HG03066 (cell line): ENCODE data around the gene NEK2.
"Not testable (repeated sequence)": the region's sequence is repeated elsewhere in the genome, so short reads cannot be mapped to it uniquely, and the experiment has no call there.

Source experiments
- ATAC-seq: cut with Tn5 transposase; IDR thresholded peaks from one replicate; pipeline ENCODE4 v1.9.1; 2021; ENCODE audit warnings: low read depth; ENCODE audit not compliant: unreplicated experiment

The NEK2 gene

DNA sequence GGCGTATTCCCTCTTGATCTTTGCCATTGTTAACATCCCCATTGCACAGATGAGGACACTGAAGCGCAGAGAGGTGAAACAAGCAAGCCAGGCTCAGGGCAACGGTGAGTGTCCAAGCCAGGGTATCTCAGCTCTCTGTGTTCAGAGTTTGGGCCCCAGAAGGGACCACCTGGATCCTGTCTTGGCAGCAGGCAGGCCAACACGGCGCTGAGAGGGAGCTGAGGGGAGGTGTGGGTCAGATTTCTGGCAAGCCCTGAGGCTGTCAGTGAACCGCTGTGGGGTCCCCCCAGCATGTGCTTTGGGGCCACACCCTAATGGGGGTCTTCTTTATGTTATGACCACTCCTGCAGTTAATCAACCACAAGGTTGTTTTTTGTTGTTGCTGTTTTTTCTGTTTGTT is 23.1 kb downstream of the NEK2 start:
- ATAC-seq: no peak

DNA sequence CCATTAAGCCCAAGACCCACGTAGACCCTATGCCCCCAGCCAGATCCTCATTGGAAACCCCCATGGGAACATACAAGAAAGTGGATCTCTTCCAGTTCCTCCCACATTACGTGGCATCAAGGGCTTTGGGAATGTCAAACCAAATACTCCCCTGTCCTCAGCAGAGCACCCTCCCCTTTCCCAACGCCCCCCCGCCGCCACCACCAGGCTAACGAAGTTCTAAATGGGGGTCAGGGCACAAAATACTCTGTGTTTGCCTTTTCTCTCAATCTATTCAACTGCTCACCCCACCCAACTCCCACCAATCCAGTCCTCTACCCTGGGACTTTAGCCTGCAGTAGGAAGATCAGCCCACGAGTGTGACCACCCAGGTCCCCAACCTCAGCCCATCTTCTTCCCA is 24.5 kb downstream of the NEK2 start:
- ATAC-seq: no peak

DNA sequence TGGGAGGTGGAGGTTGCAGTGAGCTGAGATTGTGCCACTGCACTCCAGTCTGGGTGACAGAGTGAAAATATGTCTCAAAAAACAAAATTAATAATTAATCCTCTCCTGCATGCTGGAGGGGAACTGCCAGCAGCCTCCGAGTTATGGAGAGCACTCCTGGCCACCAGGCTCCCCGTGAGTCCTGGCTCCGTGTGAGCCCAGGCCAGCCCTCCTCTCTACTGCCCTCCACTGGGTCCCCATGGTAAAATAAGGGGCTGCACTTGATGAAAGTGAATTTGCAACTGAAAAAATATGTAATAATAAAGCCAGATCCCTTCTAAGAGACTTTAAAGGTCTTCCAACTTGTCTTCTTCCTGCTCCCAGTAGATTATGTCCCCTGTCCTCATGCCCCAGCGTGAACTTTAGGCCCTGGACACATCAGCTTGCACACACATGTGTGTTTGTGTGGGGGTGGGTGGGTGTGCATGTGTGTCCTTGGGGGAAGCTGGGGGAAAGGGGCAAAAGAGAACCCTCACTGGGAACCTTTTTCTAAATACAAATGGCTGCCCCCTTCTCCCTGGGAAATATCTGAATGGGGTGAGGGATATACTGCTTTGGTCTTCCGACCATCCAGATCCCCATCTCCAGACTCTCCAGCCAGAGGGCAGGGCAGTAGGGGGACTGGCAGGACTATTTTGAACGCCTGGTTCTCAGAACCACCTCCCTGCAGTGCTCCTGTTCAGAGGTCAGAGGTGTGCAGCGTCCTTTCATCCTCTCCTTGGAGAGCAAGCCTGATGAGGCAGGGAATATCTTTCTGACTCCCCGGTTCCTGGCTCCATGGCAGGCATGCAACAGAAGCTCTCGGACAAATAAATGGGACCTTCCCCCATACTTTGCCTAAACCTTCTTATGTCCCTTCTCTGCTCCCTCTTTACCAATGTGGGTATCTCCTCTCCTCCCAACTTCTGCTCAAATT is 26.2 kb downstream of the NEK2 start:
- ATAC-seq: no peak

DNA sequence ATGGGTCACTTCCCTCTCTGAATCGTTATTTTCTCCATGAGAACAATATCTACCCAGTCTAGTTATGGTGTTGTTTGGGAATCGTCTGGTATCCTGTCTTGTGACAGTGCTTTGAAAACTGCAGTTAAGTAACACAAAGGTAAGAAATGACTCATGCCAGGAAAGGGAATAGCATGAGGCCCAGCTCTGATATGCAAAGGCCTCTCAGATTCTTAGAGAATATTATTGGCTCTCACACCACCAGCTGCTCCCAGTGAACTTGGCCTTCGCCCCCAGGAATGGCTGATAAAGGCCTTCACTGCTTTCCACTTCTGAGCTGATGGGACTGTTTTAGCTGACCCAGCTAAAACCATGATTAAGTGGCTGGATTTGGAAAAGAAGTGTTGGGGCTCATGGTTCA is 27.1 kb downstream of the NEK2 start:
- no peak for ATAC-seq

DNA sequence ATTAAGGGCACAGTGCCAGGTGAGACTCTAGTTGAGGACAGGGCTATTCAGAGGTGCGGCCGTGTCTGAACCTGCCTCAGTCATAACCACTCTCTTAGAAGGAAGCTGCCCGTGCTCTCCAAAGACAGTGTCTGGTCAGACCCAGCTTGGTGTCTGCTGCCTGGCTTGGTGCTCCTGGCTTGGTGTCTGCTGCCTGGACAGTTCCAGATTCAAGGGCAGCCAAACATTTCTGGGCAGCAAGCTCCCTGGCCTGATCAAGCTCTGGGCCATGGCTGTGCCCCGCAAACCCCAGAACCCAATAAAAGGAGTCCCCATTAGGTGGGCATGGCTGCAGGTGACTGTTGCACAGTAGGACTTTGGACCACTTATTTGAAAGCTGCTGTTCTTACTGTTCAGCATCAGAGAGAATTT is 27.7 kb downstream of the NEK2 start:
- no peak for ATAC-seq

DNA sequence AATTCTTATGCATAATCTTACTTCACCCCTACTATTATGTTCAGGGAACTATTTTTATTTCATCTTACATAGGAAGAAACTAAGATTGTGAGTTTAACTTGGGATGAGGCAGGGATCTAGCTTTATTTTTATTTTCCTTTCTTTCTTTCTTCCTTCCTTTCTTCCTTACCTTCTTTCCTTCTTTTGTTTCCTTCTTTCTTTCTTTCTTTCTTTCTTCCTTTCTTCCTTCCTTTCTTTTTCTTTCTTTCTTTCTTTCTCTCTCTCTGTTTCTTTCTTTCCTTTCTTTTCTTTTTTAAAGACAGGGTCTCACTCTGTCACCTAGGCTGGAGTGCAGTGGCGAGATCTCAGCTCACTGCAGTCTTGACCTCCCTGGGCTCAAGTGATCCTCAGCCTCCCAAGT is 28.9 kb downstream of the NEK2 start:
- no peak for ATAC-seq

DNA sequence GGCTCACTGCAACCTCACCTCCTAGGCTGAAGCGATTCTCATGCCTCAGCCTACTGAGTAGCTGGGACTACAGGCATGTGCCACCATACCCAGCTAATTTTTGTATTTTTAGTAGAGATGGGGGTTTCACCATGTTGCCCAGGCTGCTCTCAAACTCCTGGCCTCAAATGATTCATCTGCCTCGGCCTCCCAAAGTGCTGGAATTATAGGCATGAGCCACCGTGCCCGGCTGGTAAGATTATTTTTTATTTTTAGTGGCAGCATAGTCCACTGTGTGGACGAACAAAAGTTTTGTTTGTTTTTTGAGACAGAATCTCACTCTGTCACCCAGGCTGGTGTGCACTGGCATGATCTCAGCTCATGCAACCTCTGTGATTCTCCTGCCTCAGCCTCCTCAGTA is 29.8 kb downstream of the NEK2 start:
- ATAC-seq: not testable (repeated sequence)

DNA sequence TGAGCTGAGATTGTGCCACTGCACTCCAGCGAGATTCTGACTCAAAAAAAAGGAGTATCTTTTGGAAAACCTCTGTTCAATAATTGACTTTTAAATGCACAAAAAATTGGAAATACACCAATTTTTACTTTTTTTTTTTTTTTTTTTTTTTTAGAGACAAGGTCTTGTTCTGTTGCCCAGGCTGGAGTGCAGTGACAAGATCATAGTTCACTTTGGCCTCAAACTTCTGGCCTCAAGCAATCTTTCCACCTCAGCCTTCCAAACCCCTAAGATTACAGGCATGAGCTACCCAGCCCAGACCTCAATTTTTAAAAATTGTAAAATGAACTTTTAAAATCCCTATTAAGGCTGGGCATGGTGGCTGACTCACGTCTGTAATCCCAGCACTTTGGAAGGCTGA is 30.8 kb downstream of the NEK2 start:
- no peak for ATAC-seq

DNA sequence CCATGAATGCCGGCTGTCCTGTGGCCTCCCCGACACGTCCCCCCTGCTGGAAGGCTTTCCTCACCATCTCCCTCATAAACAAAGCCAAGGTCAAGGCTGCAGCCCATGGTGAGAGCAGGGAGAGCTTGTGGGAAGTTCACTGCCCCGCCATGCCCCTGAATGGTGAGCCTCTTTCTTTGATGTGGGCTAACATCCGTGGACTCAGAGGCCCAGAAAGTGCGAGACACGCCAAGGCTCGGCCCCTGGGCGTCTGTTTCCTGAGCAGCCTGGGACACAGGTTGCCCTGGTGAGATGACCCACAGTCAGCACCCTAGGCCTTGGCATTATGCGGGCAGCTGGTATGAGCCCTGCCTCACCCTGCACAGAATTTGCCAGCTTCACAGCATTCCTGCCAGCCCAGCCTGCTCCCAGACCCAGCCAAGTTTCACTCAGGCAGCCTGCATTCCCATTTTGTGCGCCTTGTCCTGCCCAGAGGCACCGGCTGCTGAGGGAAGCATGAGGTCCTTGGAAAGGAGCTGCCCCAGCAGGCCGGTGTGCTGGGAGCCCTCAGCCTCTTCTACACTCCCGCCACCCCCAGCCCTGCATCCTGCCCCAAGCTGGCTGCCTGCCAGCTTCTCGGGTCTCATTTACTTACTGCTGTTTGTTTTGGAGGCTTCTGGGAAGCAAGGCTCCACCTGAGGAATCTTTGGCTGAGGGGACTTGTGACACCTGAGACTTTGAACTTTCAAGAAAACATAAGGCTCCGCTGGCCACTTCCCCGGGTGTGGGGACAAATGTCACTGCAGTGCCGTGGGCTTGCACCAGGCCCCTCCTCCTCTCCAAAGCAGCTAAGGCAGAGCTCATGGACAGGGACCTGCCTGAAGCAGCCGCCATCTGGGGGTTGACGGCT is 31.9 kb downstream of the NEK2 start:
- no peak for ATAC-seq

DNA sequence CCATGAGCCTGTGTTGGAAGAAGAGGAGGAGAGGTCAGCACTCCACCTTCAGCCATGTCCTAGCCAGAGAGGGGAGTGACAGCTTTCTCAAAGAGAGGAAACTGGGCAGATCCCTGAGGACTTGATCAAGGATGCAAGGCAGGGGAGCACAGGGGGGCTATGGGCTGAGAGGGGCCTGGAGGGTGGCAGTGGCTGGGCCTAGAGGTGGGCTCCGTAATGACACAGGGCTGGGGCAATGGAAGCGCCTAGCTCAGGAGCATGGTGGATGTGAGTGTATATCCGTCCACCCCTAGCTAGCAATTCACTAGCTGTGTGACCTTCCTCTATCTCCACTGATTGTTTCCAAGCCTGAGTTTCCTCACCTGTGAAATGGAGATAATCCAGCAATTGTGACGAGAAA is 32.6 kb downstream of the NEK2 start:
- ATAC-seq: no peak

DNA sequence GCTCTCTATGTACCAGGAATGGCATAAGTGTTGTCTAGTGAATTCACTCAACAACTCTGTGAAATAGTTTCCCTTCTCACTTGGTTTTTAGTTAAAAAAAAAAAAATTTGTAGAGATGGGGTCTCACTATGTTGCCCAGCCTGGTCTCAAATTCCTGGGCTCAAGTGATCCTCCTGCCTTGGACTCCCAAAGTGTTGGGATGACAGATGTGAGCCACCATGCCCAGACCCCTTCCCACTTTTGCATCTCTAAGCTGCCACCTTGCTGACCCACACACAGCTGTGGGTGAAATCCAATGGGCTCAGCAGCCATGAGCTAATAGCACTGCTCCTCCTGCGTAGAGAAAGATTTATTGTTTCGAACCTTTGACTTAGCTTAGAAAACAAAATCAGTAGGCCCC is 33.5 kb downstream of the NEK2 start:
- ATAC-seq: no peak

DNA sequence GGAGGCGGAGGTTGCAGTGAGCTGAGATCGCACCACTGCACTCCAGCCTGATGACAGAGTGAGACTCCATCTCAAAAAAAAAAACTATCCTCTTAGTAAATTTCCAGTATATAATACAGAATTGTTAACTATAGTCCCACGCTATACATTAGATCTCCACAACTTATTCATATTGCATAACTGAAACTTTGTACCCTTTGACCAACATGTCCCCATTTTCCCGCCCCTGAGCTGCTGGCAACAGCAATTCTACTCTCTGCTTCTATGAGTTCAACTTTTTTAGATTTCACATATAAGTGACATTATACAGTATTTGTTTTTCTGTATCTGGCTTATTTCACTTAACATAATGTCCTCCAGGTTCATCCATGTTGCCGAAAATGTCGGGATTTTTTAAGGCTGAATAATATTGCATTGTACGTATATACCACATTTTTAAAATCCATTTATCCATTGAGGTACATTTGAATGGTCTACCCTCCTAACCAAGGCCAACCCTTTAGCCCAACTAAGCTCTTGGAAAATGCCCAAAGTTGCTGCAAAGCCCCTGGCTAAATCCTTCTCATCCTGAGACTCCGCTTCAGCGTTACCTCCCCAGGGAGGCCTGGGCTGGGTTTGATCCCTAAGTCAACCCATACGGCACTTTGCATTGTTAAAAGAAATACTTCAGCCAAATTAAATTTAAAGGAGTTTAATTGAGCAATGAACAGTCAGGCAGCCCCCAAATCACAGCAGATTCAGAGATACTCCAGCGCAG is 34.2 kb downstream of the NEK2 start:
- no peak for ATAC-seq

DNA sequence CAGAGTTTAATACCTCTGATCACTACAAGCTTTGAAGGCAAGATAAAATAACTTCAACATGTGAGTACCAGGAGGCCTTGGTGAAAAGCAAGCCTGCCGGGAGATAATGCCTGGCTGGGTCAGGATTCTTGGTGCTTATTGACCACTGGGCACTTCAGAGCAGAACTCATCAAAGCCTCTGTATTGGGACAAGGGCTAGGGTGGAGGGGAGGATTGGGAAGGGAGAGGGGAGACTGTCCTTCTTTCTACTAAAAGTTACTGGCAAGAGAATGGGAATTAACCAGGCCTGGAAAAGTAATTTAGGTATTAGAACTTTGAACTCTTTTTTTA is 35.2 kb downstream of the NEK2 start:
- ATAC-seq: no peak

DNA sequence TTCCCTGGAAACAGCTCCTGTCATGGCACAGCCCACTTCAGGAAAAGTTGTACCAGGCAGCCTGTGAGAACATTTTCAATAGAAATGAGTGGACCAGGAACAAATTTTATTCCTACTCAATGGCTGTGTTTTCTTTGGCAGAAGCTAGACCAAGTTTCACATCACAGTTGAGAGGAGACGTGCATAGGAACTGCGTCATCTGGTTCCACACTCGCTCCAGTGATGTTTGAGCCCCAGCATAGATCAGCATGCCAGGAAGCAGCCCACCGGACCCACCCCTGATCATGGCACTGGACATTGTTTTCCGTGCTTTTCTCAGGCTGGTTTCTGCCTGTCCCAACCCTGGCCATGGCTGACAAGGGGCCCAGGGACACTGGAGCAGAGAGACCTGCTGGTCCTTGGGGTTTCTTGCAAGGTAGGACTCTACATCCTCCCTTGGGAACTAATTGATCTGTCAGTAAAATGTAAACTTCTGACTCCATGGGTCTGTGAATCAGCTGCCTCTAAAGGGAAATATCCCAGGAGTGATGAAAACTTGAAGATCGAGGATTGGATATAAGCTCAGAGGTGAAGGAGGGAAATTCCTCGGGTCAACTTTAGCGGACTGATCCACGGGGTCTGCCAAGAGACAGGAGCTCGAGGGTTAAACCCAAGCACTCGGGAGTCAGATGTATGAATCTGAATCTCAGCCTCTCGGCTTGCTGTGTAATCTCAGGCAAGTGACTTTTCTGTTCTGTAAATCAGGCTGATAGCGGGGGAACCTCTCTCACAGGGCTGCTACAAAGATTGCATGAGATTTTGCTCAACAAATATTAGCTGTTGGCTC is 35.7 kb downstream of the NEK2 start:
- ATAC-seq: no peak

DNA sequence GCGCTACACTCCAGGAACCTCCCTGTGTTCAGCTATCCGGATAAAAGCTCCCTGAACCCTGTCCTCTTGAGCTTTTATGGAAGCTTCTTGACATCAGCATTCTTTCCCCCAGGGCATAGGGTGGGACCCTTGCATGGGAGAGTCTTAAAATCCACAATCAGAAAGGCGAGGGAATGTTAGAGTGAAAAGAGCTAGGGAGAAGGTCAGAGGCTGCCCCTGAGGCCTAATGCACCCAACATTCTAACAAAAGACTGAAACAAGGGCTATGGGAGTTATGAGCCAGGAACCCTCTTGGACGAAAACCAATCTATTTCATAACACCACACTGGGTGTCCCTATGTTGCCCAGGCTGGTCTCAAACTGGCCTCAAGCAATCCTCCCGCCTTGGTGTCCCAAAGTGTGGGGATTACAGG is 36.7 kb downstream of the NEK2 start:
- no peak for ATAC-seq

DNA sequence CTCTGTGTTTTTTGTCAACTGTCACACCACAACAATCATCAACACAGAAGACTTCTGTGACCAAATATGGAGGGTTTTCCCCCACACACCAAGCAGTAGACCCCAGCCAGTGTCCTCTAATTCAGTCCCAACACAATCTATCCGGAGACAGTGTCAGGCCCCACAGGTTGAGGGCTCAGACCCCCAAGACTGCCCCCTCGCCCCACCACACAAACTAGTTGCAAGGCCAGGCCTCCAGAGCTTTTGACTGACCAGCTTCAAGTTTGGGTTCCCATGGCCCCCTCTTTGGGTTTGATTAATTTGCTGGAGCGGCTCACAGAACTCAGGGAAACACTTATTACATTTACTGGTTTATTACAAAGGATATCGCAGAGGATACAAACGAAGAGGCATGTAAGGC is 37.2 kb downstream of the NEK2 start:
- ATAC-seq: no peak

DNA sequence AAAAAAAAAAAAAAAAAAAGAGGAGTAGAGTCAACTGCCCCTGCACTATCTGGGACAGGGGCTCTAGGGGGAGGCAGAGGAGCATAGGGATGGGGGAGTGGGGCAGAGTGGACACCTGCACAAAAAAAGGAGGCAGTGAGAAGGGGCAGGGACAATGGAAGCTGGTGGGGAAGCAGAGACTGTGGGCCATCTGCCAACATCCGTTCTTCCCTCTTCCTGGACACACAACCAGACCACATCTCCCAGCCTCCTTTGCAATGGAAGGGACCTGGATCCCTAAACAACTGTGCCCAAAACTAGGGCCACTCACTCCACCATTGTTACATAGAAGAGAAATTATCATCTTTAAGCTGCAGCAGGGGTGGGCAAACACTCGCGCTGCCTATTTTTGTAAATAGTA is 38.4 kb downstream of the NEK2 start:
- no peak for ATAC-seq

DNA sequence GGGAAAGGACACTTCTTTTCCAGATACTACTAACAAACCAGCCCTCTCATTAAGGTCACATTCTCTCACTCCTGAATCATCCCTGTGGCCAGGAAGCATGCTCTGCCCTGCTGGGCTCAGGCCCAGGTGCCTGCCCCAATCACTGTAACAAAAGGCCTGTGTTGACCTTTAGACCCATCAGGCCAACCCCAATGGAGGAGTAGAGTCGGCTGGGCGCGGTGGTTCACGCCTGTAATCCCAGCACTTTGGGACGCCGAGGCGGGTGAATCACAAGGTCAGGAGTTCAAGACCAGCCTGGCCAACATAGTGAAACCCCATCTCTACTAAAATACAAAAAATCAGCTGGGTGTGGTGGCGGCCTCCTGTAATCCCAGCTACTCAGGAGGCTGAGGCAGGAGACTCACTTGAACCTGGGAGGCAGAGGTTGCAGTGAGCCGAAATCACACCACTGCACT is 38.8 kb downstream of the NEK2 start:
- not testable (repeated sequence) for ATAC-seq

DNA sequence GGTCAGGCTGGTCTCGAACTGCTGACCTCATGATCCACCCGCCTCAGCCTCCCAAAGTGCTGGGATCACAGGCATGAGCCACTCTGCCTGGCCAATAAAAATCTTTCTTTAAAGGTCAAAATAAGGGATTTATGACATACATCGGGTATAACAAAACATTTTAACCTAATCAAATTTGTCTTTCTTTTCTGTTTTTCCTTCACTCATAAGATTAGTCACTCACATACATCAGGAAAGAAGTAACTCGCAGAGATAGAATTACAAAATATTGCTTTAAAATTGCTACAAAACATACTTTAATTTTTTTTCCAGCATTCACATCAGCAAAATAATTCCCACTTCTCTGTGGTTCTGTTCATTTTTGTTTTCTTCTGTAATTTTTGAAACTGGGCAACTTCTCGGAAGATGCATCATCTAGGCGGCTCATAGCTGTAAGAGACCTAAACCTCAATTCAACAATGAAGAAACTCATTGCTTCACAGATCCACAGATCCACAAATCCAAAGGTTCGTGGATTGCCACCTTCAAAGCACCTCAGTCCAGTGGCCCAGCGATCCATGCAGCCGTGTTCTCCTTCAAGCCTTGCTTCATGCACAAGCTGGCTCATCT is 39.7 kb downstream of the NEK2 start:
- ATAC-seq: no peak

DNA sequence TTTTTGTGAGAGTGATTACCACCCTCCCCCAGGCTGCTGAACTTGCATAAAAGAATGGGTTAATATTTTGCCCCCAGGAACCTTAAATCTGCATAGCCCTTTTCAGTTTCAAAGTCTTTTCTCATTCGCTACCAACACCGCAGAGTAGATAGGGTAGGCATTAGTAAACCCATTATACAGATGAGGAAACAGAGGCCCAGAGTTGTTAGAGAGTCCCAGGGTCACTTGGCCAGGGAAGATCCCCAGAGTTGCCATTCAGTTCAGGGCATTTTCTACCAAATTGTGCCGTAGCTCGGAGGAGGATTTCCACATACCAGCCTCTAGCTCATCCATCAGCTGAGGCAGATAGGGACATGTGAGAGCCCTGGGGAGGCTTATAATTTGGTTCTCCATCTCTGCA is 40.5 kb downstream of the NEK2 start:
- no peak for ATAC-seq
